CD14-positive monocyte (primary cell): ENCODE measurements around the gene CAPN8. TPM values are rescaled to one million over a fixed set of nuclear protein-coding genes. Genes with fewer than 3 reads are reported as not detected.

Experiments used
- DNase-seq, 3 donors: peaks; one replicate each; pipeline ENCODE4 v3.0.0-alpha.2; 2011 to 2022
- H2AFZ ChIP-seq: 2 replicates; pipeline ENCODE4 v1.6.0; 2012; ENCODE audit warnings: mild to moderate bottlenecking, low read depth, low read length, inconsistent platforms; ENCODE audit not compliant: insufficient read depth, poor library complexity, severe bottlenecking
- H3K27ac ChIP-seq, 2 donors: 1 replicate in 1 of 2; 2 replicates in 1 of 2; pipeline ENCODE4 v1.5.1; 2012 to 2013; ENCODE audit warnings: low read length in 2 of 2, control low read depth in 1 of 2, inconsistent platforms in 1 of 2, low read depth in 1 of 2, mild to moderate bottlenecking in 1 of 2
- H3K27me3 ChIP-seq, 2 donors: one replicate each; pipeline versions ENCODE4 v1.6.0 to v1.6.1; 2011 to 2013; ENCODE audit warnings: low read length in 2 of 2; ENCODE audit not compliant: control insufficient read depth in 2 of 2, insufficient read depth in 2 of 2
- H3K36me3 ChIP-seq, 2 donors: replicated peaks in 1 of 2; 1 replicate in 1 of 2; 2 replicates in 1 of 2; pipeline versions ENCODE4 v1.5.1 to v1.6.1; 2012 to 2013; ENCODE audit warnings: low read length in 2 of 2, control low read depth in 1 of 2, inconsistent platforms in 1 of 2, mild to moderate bottlenecking in 1 of 2; ENCODE audit not compliant: insufficient read depth in 2 of 2, control insufficient read depth in 1 of 2
- H3K4me1 ChIP-seq, 2 donors: 1 replicate in 1 of 2; 2 replicates in 1 of 2; pipeline versions ENCODE4 v1.5.1 to v1.6.1; 2012 to 2013; ENCODE audit warnings: low read length in 2 of 2, control low read depth in 1 of 2, inconsistent platforms in 1 of 2, mild to moderate bottlenecking in 1 of 2, moderate library complexity in 1 of 2; ENCODE audit not compliant: insufficient read depth in 2 of 2, control insufficient read depth in 1 of 2
- H3K4me2 ChIP-seq: replicated peaks from 2 replicates; pipeline ENCODE3; 2012; ENCODE audit warnings: low read length, moderate library complexity, mild to moderate bottlenecking; ENCODE audit not compliant: poor library complexity, severe bottlenecking; ENCODE audit errors: extremely low read depth
- H3K4me3 ChIP-seq, 3 experiments: fragments of 200-600 bp in 1 of 3; sonication (generic) in 1 of 3; replicated peaks in 1 of 3; 1 replicate in 2 of 3; 2 replicates in 1 of 3; pipeline ENCODE4 v1.5.1; 2011 to 2013; ENCODE audit warnings: low read length in 3 of 3, mild to moderate bottlenecking in 3 of 3, control low read depth in 2 of 3, low read depth in 2 of 3, inconsistent platforms in 1 of 3, moderate library complexity in 1 of 3
- H3K79me2 ChIP-seq: 2 replicates; pipeline ENCODE4 v1.6.0; 2012; ENCODE audit warnings: mild to moderate bottlenecking, control low read depth, inconsistent platforms, low read length, moderate library complexity; ENCODE audit not compliant: insufficient read depth
- H3K9ac ChIP-seq: 2 replicates; pipeline ENCODE4 v1.6.0; 2017; ENCODE audit warnings: low read length, mild to moderate bottlenecking; ENCODE audit not compliant: insufficient read depth, poor library complexity, severe bottlenecking
- H3K9me3 ChIP-seq, 2 donors: replicated peaks in 1 of 2; 1 replicate in 1 of 2; 2 replicates in 1 of 2; pipeline versions ENCODE4 v1.5.1 to v1.6.1; 2012 to 2013; ENCODE audit warnings: low read length in 2 of 2, control low read depth in 1 of 2; ENCODE audit not compliant: control insufficient read depth in 1 of 2, insufficient read depth in 1 of 2
- H4K20me1 ChIP-seq: 2 replicates; pipeline ENCODE4 v1.6.0; 2012; ENCODE audit warnings: mild to moderate bottlenecking, low read length, control low read depth, moderate library complexity; ENCODE audit not compliant: insufficient read depth
- H3K27ac Mint-ChIP-seq, 7 donors: one replicate each; pipeline ENCODE4 v1.8.0; 2020; ENCODE audit warnings: mild to moderate bottlenecking in 7 of 7, mixed read lengths in 7 of 7, moderate library complexity in 6 of 7, inconsistent platforms in 2 of 7
- H3K27me3 Mint-ChIP-seq, 3 donors: one replicate each; pipeline ENCODE4 v1.8.0; 2021 to 2022; ENCODE audit warnings: low read depth in 3 of 3, mild to moderate bottlenecking in 3 of 3, mixed read lengths in 3 of 3, moderate library complexity in 3 of 3, inconsistent platforms in 1 of 3
- H3K36me3 Mint-ChIP-seq, 2 donors: one replicate each; pipeline ENCODE4 v1.8.0; 2020; ENCODE audit warnings: mixed read lengths in 2 of 2, inconsistent platforms in 1 of 2, mild to moderate bottlenecking in 1 of 2
- H3K4me1 Mint-ChIP-seq: one replicate; pipeline ENCODE4 v1.8.0; 2020; ENCODE audit warnings: mild to moderate bottlenecking, mixed read lengths
- H3K4me3 Mint-ChIP-seq, 2 donors: one replicate each; pipeline ENCODE4 v1.8.0; 2020; ENCODE audit warnings: mild to moderate bottlenecking in 2 of 2, mixed read lengths in 2 of 2, moderate library complexity in 1 of 2
- H3K9me3 Mint-ChIP-seq, 7 donors: one replicate each; pipeline ENCODE4 v1.8.0; 2020 to 2022; ENCODE audit warnings: mixed read lengths in 7 of 7, mild to moderate bottlenecking in 6 of 7, moderate library complexity in 6 of 7, inconsistent platforms in 2 of 7
- WGBS: methylation state at CpG from one replicate; pipeline ENCODE4 v1.1.5; 2013; ENCODE audit warnings: missing lambda C conversion rate; ENCODE audit not compliant: insufficient coverage; 5-methylcytosine and 5-hydroxymethylcytosine counted together
- intact Hi-C, 2 donors: fragments of 100-400 bp; cut with micrococcal nuclease; formaldehyde crosslinking; loops; one replicate each; pipeline versions ENCODE4 v1.15.0 to v1.15.1; 2023
- polyA plus RNA-seq, 3 donors: library from polyadenylated mRNA; depleted of rRNA in 1 of 3; unstranded in 2 of 3; stranded (reverse) in 1 of 3; fragments of 300-500 nt in 2 of 3; fragments of >200 nt in 1 of 3; fragmentation: Illumina TruSeq in 2 of 3; gene quantifications; 1 replicate in 2 of 3; 2 replicates in 1 of 3; pipeline ENCODE4 v1.2.3, GENCODE V29; 2012 to 2021
- TF ChIP-seq, protein P1 (sequence below): fragments of 200-600 bp; IDR thresholded peaks from one replicate; pipeline ENCODE4 v1.8.0; 2022; ENCODE audit warnings: antibody characterized with exemption, mild to moderate bottlenecking

Gene CAPN8
- polyA plus RNA-seq, 3 donors: 0.40 TPM; not detected in 2

DNA sequence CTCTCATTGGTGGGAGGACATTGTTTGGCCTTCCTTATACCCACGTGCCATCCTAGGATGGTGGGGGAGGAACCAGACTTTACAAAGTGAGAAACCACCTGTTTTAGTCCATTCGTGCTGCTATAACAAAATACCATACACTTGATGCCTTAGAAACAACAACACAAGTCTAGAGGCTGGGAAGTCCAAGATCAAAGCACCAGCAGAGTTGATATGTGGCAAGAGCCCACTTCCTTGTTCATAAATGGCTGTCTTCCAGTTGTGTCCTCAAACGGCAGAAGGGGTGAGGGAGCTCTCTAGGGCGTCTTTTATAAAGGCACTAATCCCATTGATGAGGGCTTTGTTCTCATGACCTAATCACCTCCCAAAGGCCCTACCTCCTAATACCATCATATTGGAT is 31.1 kb downstream of the CAPN8 start:
- Histone ChIP-seq H3K4me3 (no peak overlapping the region), H3K27ac (no peak overlapping the region), H4K20me1 (no peaks in the 10 kb centered on the region), H3K36me3 (no peaks in the 10 kb centered on the region), H3K4me2 (no peak overlapping the region), H3K27me3 (peaks cover 0 to 7% of the 10 kb centered on the region in 2 donors), H3K9me3 (peaks cover 13 to 18% of the 10 kb centered on the region in 2 donors), H3K4me1 (no peaks in the 10 kb centered on the region), H2AFZ (no peak overlapping the region), H3K9ac (no peak overlapping the region), H3K79me2 (no peaks in the 10 kb centered on the region)
- peaks cover 3% of the 10 kb centered on the region for H3K4me1 Mint-ChIP-seq
- DNase-seq: no peak
- peaks cover 3 to 8% (median 5%) of the 10 kb centered on the region in 3 donors for H3K27me3 Mint-ChIP-seq
- no CpG with 5 or more reads among the region's 4 CpGs for whole genome bisulfite sequencing
- TF ChIP-seq, protein P1, sequence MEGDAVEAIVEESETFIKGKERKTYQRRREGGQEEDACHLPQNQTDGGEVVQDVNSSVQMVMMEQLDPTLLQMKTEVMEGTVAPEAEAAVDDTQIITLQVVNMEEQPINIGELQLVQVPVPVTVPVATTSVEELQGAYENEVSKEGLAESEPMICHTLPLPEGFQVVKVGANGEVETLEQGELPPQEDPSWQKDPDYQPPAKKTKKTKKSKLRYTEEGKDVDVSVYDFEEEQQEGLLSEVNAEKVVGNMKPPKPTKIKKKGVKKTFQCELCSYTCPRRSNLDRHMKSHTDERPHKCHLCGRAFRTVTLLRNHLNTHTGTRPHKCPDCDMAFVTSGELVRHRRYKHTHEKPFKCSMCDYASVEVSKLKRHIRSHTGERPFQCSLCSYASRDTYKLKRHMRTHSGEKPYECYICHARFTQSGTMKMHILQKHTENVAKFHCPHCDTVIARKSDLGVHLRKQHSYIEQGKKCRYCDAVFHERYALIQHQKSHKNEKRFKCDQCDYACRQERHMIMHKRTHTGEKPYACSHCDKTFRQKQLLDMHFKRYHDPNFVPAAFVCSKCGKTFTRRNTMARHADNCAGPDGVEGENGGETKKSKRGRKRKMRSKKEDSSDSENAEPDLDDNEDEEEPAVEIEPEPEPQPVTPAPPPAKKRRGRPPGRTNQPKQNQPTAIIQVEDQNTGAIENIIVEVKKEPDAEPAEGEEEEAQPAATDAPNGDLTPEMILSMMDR: no peak
- no peak overlapping the region for H3K4me3 Mint-ChIP-seq
- intact Hi-C loops: no loop called here
- no peak overlapping the region for H3K27ac Mint-ChIP-seq
- no peaks in the 10 kb centered on the region for H3K36me3 Mint-ChIP-seq
- H3K9me3 Mint-ChIP-seq: peaks cover 14 to 28% (median 21%) of the 10 kb centered on the region in 7 donors

DNA sequence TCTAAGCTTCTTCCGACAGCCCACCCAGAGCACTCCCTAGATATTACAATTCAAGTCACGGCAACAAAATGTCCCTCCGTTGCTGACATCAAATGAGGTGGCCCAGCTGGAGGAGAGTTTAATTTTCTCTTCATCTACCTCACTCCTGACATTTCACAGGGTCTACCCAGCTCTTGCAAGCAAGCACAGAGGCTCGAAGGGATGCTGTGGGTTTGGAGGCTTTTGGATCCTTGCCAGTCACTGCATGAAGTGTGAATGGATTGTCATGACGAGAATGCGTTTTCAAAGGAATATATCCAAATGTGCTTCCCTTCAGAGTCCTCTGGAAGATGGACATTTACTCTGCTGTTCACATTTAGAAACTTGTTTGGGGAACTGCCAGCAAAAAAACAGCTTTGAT is 33.5 kb downstream of the CAPN8 start:
- Mint-ChIP-seq H3K27ac (no peak overlapping the region), H3K4me1 (no peaks in the 10 kb centered on the region), H3K4me3 (no peak overlapping the region), H3K27me3 (peaks cover 2 to 10% (median 3%) of the 10 kb centered on the region in 3 donors), H3K36me3 (no peaks in the 10 kb centered on the region), H3K9me3 (peaks cover 10 to 19% (median 13%) of the 10 kb centered on the region in 7 donors)
- no peaks in the 10 kb centered on the region for H3K36me3 ChIP-seq
- H3K27ac ChIP-seq: no peak overlapping the region
- DNase-seq: no peak
- no peak overlapping the region for H3K9ac ChIP-seq
- no peak overlapping the region for H2AFZ ChIP-seq
- H3K27me3 ChIP-seq: peaks cover 0 to 7% of the 10 kb centered on the region in 2 donors
- H4K20me1 ChIP-seq: no peaks in the 10 kb centered on the region
- intact Hi-C loops: no loop called here
- H3K4me2 ChIP-seq: no peak overlapping the region
- H3K9me3 ChIP-seq: peaks cover 11 to 12% of the 10 kb centered on the region in 2 donors
- no peaks in the 10 kb centered on the region for H3K4me1 ChIP-seq
- H3K79me2 ChIP-seq: no peaks in the 10 kb centered on the region
- TF ChIP-seq, protein P1: no peak
- WGBS: 63% methylated on average over 2 of the region's 6 CpGs
- H3K4me3 ChIP-seq: no peak overlapping the region
